Measurements from ENCODE around the gene DRAXIN.

DRAXIN gene

GRCh38 chr1:11657654-11658053 lies 33.9 kb upstream of the DRAXIN start:
- no peak for DNase-seq

DNA sequence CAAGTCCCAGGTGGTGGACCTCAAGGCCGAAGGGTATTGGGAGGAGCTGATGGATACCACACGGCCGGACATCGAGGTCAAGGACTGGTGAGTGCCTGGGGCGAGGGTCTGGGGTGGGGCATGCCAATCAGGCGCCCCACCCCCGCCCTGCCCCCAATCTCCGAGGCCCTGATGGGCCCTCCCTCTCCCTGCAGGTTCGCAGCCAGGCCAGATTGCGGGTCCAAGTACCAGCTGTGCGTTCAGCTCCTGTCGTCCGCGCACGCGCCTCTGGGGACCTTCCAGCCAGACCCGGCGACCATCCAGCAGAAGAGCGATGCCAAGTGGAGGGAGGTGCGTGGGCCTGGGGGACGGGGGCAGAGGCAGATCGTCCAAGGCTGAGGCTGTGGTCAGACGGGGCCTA lies 33.0 kb upstream of the DRAXIN start:
- DNase-seq = no peak

DNA sequence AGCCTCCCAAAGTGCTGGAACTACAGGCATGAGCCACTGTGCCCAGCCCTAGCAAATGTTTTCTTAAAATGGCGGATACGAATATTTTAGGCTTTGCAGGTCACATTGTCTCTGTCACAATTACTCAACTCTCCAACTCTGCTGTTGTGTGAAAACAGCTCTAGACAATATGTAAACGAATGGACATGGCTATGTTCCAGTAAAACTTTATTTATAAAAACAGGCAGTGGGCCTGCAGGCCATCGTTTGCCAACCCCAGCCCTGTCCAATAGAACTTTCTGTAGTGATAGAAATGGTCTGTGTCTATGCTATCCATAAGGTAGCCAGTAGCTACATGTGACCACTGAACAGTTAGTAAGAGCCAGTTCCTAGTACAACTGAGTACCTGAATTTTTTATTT lies 31.8 kb upstream of the DRAXIN start:
- no peak for DNase-seq

DNA sequence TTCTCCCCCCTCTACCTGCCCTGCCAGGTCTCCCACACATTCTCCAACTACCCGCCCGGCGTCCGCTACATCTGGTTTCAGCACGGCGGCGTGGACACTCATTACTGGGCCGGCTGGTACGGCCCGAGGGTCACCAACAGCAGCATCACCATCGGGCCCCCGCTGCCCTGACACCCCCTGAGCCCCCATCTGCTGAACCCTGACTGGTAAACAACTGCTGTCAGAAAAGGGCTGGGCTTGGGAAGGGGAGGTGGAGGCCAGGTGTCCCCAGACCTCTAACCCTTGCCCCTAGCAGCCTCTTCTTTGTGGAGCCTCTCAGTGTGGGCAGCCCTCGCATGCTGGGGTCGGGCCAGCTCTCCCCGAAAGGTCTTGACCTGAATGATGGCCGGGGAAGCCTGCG lies 30.4 kb upstream of the DRAXIN start:
- no peak for DNase-seq

GRCh38 chr1:11664336-11665065 lies 27.0 kb upstream of the DRAXIN start:
- peak; percentile 67 for DNase-seq

DNA sequence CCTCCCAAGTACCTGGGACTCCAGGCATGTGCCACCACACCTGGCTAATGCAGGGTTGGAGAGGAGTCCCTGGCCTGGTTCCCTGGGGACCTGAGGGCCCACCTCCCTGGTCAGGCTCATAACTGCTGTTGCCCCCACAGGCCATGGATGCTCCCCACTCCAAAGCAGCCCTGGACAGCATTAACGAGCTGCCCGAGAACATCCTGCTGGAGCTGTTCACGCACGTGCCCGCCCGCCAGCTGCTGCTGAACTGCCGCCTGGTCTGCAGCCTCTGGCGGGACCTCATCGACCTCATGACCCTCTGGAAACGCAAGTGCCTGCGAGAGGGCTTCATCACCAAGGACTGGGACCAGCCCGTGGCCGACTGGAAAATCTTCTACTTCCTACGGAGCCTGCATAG lies 23.0 kb upstream of the DRAXIN start:
- DNase-seq = no peak

DNA sequence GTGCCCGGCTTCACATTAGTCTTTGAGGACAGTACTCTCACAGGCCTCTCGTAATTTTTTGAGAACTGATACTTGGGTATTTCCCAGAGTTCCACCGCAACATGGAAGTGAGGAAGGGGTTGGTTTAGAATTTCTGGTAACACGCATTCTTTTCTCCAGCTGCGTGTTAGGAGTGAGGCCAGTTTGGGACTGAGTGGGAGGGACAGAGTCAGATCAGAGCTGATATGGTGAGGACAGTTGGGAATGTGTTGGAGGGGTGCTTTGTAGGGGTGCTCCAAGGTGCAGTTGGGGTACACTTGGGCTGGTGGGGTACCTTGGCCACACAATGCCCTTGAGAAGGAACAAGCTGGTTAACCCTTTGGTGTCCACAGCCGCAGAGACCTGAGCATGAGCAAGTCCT lies 20.8 kb upstream of the DRAXIN start:
- no peak for DNase-seq

- DNase-seq = no peak
Measured at GRCh38 chr1:11671205-11671543, 20.3 kb upstream of the DRAXIN start.

DNA sequence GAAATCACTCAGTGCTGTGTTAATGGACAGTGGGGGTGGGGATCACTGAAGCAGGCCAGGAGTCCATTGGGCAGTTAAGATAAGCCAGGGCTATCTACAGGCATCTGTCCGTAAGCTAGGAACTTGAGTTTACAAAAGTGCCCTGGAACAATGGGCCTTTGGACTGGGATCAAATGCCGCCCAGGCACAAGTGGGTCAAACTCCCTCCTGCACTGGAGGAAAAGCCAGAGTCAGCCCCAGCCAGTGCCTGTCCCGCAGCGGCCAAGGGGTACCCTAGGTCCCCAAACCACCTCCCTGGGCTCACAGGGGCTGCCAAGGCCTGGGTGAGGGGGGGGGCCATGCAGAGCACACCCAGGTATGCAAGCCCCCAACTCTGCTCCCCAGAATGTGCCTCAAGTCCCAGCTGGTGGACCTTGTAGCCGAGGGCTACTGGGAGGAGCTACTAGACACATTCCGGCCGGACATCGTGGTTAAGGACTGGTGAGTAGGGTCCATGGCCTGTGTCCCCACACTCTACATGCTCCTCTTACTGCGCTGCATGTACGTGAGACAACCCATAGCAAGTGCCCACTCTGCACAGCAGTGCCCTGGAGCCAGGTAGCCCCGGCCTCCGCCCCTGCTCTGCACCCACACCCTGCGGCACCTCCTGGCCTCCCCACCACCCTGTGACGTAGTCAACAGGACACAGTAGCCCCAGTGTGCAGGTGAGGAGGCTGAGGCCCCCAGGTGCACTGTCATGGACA lies 19.8 kb upstream of the DRAXIN start:
- no peak for DNase-seq

DNA sequence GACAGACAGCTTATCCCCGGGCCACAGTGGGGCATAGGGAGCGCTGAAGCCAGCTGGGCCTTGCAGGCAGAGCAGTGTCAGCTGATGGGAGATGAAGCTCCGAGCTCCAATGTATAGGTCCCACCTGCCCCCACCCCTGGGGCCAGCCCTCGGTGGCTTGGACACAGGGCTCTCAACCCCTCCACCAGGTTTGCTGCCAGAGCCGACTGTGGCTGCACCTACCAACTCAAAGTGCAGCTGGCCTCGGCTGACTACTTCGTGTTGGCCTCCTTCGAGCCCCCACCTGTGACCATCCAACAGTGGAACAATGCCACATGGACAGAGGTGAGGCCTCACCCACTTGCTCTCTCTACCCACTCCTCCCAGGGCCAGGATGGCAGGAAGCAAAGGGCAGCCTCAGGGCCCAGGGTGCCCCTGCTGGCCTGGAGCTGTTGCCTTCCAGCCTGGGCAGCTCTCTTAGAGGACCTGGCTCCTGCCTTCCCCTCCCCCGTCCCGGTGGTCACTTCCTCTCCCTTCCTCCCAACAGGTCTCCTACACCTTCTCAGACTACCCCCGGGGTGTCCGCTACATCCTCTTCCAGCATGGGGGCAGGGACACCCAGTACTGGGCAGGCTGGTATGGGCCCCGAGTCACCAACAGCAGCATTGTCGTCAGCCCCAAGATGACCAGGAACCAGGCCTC lies 18.3 kb upstream of the DRAXIN start:
- DNase-seq = no peak

GRCh38 chr1:11674488-11674887 lies 17.0 kb upstream of the DRAXIN start:
- DNase-seq = no peak

GRCh38 chr1:11675325-11675724 lies 16.2 kb upstream of the DRAXIN start:
- DNase-seq = no peak

DNA sequence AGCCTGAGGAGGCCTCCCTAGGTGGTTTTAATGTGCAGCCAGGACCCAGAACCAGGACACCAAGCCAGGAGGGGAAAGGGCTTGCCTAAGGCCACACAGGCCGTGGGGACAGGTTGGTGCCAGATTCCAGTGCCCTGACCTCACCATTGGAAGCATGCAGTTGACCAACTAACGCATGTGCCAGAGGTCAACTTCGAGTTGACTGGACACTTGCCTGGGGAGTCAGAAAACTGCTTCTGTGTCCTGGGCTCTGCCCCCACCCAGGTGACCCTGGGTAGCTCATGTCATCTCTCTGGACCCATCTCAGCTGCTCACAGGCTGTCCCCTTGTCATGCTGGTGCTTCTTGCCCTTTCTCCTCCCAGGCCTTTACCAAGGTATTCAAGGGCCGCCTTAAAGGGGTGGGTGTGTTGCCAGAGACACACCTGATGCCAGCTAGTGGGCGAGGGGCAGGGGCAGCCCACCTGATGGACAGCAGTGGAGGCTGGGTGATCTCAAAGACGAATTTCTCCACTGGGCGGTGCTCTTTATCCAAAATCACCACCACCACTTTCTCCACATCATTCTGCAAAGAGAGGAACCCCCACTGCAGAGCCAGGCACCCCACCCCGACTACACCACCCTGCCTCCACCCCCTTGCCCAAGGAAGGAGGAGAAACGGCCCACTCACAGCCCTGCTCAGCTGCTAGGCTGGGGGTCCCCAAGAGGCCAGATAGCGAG lies 15.0 kb upstream of the DRAXIN start:
- DNase-seq = no peak

GRCh38 chr1:11678442-11678841 lies 13.1 kb upstream of the DRAXIN start:
- DNase-seq = no peak

DNA sequence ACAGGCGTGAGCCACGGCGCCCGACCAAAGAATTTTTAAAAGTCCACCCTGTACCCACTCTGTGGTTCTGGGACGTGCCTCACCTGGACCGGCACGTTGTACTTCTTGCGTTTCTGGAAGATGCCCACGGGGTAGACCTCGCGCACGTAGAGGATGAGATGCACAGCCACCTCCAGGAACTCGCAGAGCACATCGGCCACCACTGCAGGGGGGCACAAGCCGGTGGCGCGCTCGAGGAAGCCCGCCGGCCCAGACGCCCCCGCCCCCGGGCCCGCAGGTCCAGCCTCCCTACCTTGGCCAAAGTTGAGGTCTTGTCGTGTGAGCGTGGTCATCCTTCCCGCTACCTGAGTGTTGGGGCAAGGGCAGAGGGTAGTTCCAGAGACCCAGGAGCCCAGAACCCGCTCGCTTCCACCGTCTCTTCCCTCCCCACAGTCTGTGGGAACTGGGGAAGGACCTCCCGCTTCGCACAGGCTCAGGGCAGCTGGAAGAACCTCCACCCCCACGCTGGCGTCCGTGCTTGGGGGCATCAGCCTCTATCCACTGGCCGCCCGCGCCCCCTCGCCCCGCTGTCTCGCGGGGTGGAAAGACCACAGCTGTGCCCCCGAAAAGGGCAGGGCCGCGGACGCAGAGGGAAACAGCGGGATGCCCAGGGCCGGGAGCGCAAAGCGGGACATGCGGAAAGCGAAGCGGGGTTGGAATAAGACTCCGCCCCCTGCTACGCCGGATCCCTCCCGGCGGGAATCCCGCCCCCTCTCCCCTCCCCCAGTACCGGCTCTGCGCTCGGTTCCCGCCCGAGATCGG lies 11.0 kb upstream of the DRAXIN start:
- DNase-seq = peak; percentile 15

DNA sequence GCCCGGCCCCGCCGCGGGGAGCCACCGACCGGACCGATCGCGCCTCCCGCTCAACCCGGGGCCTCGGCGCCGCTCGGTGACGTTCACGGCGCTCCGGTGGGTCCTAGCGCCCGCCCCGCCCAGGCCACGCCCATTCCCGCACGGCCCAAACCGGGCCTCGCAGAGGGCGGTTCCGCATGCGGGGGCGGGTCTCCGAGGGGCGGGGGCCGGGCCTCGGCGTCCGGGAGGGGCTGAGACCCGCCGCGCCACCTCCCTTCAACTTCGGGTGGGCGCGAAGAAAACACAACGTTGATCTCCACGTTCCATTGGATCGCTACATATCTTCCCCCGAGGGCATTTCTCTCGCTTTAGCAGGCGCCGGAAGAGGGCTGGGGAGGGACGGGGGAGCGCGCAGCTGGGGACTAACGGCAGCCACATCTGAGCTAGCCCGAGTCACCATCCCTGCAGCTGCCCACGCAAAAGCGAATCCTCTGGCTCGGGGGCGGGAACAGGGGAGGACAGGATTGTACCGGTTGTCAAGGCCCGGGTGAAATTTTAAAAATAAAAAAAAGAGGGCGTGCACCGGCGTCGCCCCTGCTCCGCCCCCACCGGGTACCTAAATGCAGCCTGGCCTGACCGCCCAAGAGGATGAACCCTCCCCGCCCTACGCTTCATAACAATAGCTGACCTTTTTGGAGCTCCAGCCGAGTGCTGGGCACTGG lies 10.3 kb upstream of the DRAXIN start, which contains the start of gene MAD2L2:
Gene MAD2L2 (minus strand): TSS at position 78 of the 701 bp plus-strand sequence. CDS start 547 bp downstream, outside the sequence.
- peak; percentile 93 for DNase-seq

GRCh38 chr1:11682287-11682771 lies 9.2 kb upstream of the DRAXIN start:
- no peak for DNase-seq

GRCh38 chr1:11682799-11683198 lies 8.7 kb upstream of the DRAXIN start:
- no peak for DNase-seq

DNA sequence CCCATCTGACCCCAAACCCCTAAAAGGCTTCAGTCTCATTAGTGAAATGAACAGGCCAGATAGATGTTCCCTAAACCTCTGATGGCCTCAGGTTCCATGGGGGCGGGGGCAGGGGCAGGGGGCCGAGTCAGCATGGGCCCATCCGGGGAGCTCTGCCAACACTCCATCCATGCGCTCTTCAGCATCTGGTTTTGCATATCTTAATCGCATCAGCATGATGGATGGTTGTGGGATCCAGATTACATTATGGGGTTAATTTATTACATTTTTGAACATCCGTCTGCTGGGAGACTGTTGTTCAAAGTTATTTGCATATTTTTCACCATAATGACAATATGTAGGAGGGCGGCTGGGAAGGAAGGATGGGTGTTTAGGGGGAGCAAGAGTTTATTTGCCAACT lies 7.4 kb upstream of the DRAXIN start:
- DNase-seq = no peak

DNA sequence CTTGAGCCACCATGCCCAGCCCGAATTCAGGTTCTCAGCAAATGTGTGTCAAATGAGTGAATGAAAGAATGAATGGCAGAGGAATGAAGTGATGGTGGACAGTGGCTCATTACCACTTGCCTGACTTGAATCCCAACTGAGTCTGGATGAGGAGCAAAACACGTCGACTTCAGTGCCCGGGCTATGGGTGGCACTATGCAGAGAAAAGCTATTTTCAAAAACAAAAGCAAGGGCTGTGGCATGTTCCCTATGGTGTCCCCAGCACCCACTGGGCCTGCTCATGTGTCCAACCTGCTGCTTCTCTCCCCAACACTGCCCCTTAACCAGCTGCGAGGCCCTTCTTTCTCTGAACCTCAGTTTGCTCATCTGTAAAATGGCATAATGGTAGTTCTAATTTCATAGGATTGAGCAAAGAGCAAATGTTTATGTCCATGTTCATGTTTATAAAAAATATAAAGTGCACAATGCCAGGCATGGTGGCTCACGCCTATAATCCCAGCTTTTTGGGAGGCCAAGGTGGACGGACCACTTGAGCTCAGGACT lies 6.2 kb upstream of the DRAXIN start:
- no peak for DNase-seq

DNA sequence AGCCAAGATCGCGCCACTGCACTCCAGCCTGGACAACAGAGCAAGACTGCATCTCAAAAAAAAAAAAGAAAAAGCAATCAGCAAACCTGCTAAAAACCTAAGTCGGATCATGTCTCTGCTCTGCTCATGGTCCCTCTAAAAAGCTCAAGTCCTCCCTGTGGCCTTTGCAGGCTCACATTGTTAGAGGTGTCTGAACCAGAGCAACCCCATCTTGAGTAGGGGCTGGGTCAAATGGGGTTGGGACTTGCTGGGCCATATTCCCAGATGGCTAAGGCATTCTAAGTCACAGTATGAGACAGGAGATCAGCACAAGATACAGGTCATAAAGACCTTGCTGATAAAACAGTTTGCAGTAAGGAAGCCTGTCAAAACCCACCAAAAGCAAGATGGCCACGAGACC lies 3.0 kb upstream of the DRAXIN start:
- no peak for DNase-seq

Measured in activated CD4-positive, alpha-beta T cell treated with anti-CD3 and anti-CD28 coated beads for 48 hours (primary cell).